Astrocyte (in vitro differentiated cells and primary cell): Measurements from ENCODE around the gene SPINK4. TPM values are rescaled to one million over a fixed set of nuclear protein-coding genes. Genes with fewer than 3 reads are reported as not detected.

Experiments used
- DNase-seq: peaks from one replicate; pipeline ENCODE4 v3.0.0-alpha.2; 2010; ENCODE audit warnings: low read depth
- FAIRE-seq: peaks from 2 replicates; lab custom pipeline; 2011; peaks lifted over from hg19 to GRCh38; lab: Jason Lieb, UNC
- H2AFZ ChIP-seq: 2 replicates; pipeline ENCODE4 v1.6.0; 2012; ENCODE audit warnings: low read depth, low read length, inconsistent platforms
- H3K27ac ChIP-seq: 2 replicates; pipeline ENCODE4 v1.5.1; 2011; ENCODE audit warnings: low read depth, low read length, inconsistent platforms
- H3K27me3 ChIP-seq: 2 replicates; pipeline ENCODE4 v1.6.0; 2011; ENCODE audit warnings: low read length, inconsistent platforms; ENCODE audit not compliant: insufficient read depth
- H3K36me3 ChIP-seq: 2 replicates; pipeline ENCODE4 v1.5.1; 2011; ENCODE audit warnings: low read length, inconsistent platforms; ENCODE audit not compliant: insufficient read depth
- H3K4me1 ChIP-seq: 2 replicates; pipeline ENCODE4 v1.5.1; 2011; ENCODE audit warnings: low read length, inconsistent platforms; ENCODE audit not compliant: insufficient read depth
- H3K4me2 ChIP-seq: 2 replicates; pipeline ENCODE4 v1.6.0; 2012; ENCODE audit warnings: low read length, inconsistent platforms
- H3K4me3 ChIP-seq: 2 replicates; pipeline ENCODE4 v1.5.1; 2011; ENCODE audit warnings: low read depth, mild to moderate bottlenecking, low read length, inconsistent platforms; ENCODE audit not compliant: insufficient read depth
- H3K79me2 ChIP-seq: 2 replicates; pipeline ENCODE4 v1.6.0; 2012; ENCODE audit warnings: mild to moderate bottlenecking, low read length, inconsistent platforms; ENCODE audit not compliant: insufficient read depth
- H3K9ac ChIP-seq: 2 replicates; pipeline ENCODE4 v1.6.0; 2012; ENCODE audit warnings: mild to moderate bottlenecking, low read length, inconsistent platforms
- H3K9me3 ChIP-seq: 2 replicates; pipeline ENCODE4 v1.5.1; 2012; ENCODE audit warnings: low read depth, mild to moderate bottlenecking, low read length, inconsistent platforms; ENCODE audit not compliant: insufficient read depth
- H4K20me1 ChIP-seq: 2 replicates; pipeline ENCODE4 v1.6.0; 2012; ENCODE audit warnings: low read length, inconsistent platforms; ENCODE audit not compliant: insufficient read depth
- H3K27ac Mint-ChIP-seq: one replicate; pipeline ENCODE4 v1.8.0; 2021; ENCODE audit warnings: mild to moderate bottlenecking, mixed read lengths; ENCODE audit not compliant: unreplicated experiment
- H3K27me3 Mint-ChIP-seq: one replicate; pipeline ENCODE4 v1.8.0; 2021; ENCODE audit warnings: low read depth, mixed read lengths; ENCODE audit not compliant: unreplicated experiment
- H3K36me3 Mint-ChIP-seq: one replicate; pipeline ENCODE4 v1.8.0; 2021; ENCODE audit warnings: low read depth, mixed read lengths; ENCODE audit not compliant: unreplicated experiment
- H3K4me1 Mint-ChIP-seq: one replicate; pipeline ENCODE4 v1.8.0; 2021; ENCODE audit warnings: low read depth, mixed read lengths; ENCODE audit not compliant: unreplicated experiment
- H3K4me3 Mint-ChIP-seq: one replicate; pipeline ENCODE4 v1.8.0; 2021; ENCODE audit warnings: mild to moderate bottlenecking, moderate library complexity, mixed read lengths; ENCODE audit not compliant: unreplicated experiment
- H3K9me3 Mint-ChIP-seq: one replicate; pipeline ENCODE4 v1.8.0; 2021; ENCODE audit warnings: mild to moderate bottlenecking, mixed read lengths; ENCODE audit not compliant: unreplicated experiment
- EZH2 ChIP-seq: IDR thresholded peaks from 2 replicates; pipeline ENCODE4 v1.6.1; 2012; ENCODE audit warnings: mild to moderate bottlenecking, low read length, inconsistent platforms; ENCODE audit not compliant: insufficient read depth
- total RNA-seq: library from RNA; stranded (reverse); gene quantifications from 2 replicates; pipeline ENCODE4 v1.2.1, GENCODE V29; 2021
- TF ChIP-seq, protein P1 (sequence below): IDR thresholded peaks from 2 replicates; pipeline ENCODE4 v1.5.1; 2011; ENCODE audit warnings: low read depth, mild to moderate bottlenecking, inconsistent platforms, low read length, moderate library complexity; ENCODE audit not compliant: insufficient read depth

SPINK4 gene
- total RNA-seq, 1 donor from 2014 or later = not detected

DNA sequence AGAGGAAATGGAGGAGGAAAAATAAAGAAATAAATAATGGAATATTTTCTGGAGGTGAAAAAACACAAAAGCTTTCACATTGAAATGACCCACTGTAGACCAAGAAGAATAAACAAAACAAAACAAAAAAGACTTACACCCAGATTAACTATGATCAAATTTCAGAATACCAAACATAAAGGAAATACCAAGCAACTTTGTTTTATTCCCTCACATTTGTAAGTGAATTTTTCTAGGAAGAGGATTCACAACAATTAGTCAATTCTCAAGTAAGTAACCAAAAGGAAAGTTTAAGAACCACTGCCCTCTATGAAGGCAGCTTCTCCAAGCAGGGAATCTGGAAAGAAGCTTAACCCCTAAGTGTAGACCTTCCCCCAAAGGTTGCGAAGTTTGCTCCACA, 43.2 kb upstream of the SPINK4 start:
- H4K20me1 ChIP-seq = no peaks in the 10 kb centered on the region
- Mint-ChIP-seq H3K27ac (no peak overlapping the region), H3K27me3 (peaks cover 14% of the 10 kb centered on the region), H3K9me3 (no peaks in the 10 kb centered on the region), H3K36me3 (peaks cover 3% of the 10 kb centered on the region), H3K4me1 (no peaks in the 10 kb centered on the region), H3K4me3 (no peak overlapping the region)
- H3K79me2 ChIP-seq = no peaks in the 10 kb centered on the region
- TF ChIP-seq, protein P1, sequence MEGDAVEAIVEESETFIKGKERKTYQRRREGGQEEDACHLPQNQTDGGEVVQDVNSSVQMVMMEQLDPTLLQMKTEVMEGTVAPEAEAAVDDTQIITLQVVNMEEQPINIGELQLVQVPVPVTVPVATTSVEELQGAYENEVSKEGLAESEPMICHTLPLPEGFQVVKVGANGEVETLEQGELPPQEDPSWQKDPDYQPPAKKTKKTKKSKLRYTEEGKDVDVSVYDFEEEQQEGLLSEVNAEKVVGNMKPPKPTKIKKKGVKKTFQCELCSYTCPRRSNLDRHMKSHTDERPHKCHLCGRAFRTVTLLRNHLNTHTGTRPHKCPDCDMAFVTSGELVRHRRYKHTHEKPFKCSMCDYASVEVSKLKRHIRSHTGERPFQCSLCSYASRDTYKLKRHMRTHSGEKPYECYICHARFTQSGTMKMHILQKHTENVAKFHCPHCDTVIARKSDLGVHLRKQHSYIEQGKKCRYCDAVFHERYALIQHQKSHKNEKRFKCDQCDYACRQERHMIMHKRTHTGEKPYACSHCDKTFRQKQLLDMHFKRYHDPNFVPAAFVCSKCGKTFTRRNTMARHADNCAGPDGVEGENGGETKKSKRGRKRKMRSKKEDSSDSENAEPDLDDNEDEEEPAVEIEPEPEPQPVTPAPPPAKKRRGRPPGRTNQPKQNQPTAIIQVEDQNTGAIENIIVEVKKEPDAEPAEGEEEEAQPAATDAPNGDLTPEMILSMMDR = no peak
- no peak for TF ChIP-seq EZH2
- FAIRE-seq (no peak), DNase-seq (no peak)
- no peak overlapping the region for H3K4me3 ChIP-seq
- no peak overlapping the region for H3K27ac ChIP-seq
- no peak overlapping the region for H2AFZ ChIP-seq
- H3K9me3 ChIP-seq = no peaks in the 10 kb centered on the region
- H3K27me3 ChIP-seq = peaks cover 5% of the 10 kb centered on the region
- H3K4me1 ChIP-seq = no peaks in the 10 kb centered on the region
- no peaks in the 10 kb centered on the region for H3K36me3 ChIP-seq
- no peak overlapping the region for H3K9ac ChIP-seq
- no peak overlapping the region for H3K4me2 ChIP-seq

DNA sequence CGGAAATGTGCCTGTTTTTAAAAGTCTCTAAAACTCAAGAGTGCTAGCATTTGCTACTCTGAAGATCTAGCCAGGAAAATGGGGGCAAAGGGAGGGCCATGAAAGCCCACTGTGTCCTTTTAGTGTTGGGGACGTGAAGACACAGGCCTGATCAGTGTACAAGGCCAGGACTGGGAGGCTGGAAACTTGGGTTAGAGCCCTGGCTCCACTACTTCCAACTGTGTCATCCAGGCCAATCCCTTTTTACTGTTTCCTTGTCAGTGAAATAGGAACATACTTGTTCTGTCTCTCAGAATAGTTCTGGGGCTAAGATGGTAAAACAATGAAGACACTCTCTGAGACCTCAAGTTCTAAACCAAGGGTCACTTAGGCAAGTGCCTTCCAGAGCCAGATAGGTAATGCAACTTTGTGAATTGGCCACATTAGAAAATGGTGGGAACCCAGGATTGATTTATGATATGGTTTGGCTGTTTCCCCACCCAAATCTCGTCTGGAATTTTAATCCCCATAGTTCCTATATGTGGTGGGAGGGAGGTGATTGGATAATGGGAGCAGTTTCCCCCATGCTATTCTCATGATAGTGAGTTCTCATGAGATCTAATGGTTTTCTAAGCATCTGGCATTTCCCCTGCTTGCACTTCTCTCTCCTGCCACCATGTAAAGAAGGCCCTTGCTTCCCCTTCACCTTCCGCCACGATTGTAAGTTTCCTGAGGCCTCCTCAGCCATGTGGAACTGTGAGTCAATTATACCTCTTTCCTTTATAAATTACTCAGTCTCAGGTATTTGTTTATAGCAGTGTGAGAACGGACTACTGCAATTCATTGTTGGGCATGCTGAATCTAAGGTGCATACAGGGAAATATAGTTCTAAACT, 42.5 kb upstream of the SPINK4 start:
- Histone ChIP-seq H3K4me2 (no peak overlapping the region), H3K4me3 (no peak overlapping the region), H3K27me3 (peaks cover 10% of the 10 kb centered on the region), H3K9me3 (no peaks in the 10 kb centered on the region), H3K36me3 (no peaks in the 10 kb centered on the region), H3K4me1 (no peaks in the 10 kb centered on the region), H2AFZ (no peak overlapping the region), H3K79me2 (no peaks in the 10 kb centered on the region), H3K9ac (no peak overlapping the region), H3K27ac (no peak overlapping the region), H4K20me1 (no peaks in the 10 kb centered on the region)
- Mint-ChIP-seq H3K27me3 (peaks cover 20% of the 10 kb centered on the region), H3K9me3 (no peaks in the 10 kb centered on the region), H3K4me3 (no peak overlapping the region), H3K36me3 (peaks cover 3% of the 10 kb centered on the region), H3K27ac (no peak overlapping the region), H3K4me1 (peaks cover 2% of the 10 kb centered on the region)
- no peak for TF ChIP-seq EZH2
- TF ChIP-seq, protein P1 = no peak
- DNase-seq (no peak), FAIRE-seq (no peak)

DNA sequence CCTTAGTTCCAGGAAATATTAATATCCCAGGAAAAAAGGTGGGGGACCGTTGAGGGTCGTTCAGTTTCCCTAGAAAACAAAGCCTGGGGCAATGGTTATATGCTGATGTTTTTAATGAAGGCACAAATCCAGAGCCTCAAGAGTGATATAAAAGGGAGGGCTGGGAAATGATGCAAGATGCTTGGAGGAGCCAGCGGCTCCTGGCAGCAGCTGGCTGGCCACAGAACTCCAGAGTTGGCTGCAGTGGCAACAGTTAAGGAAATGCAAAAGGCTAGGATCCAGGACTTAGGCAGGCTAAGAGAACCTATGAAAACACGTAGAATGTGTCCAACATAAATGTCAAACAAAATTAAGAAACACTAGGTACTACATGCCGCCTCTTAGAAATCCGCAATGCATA, 41.8 kb upstream of the SPINK4 start:
- peaks cover 2% of the 10 kb centered on the region for H3K4me1 Mint-ChIP-seq
- no peaks in the 10 kb centered on the region for H3K79me2 ChIP-seq
- peaks cover 3% of the 10 kb centered on the region for H3K36me3 Mint-ChIP-seq
- no peak overlapping the region for H3K4me3 Mint-ChIP-seq
- no peak overlapping the region for H3K4me2 ChIP-seq
- H3K4me1 ChIP-seq = no peaks in the 10 kb centered on the region
- H3K27me3 ChIP-seq = peaks cover 16% of the 10 kb centered on the region
- no peaks in the 10 kb centered on the region for H3K9me3 ChIP-seq
- H3K36me3 ChIP-seq = no peaks in the 10 kb centered on the region
- no peak overlapping the region for H3K9ac ChIP-seq
- peak; percentile 59 for DNase-seq
- H3K27me3 Mint-ChIP-seq = peaks cover 21% of the 10 kb centered on the region
- no peak for TF ChIP-seq EZH2
- TF ChIP-seq, protein P1 = no peak
- no peak overlapping the region for H3K27ac ChIP-seq
- no peak overlapping the region for H2AFZ ChIP-seq
- no peak overlapping the region for H3K27ac Mint-ChIP-seq
- FAIRE-seq = no peak
- no peaks in the 10 kb centered on the region for H3K9me3 Mint-ChIP-seq
- no peak overlapping the region for H3K4me3 ChIP-seq
- H4K20me1 ChIP-seq = no peaks in the 10 kb centered on the region
